Measurements from ENCODE around the gene CCDC24.

CCDC24 gene

GRCh38 chr1:43999455-43999854 lies 8.1 kb downstream of the CCDC24 start:
- DNase-seq (ENCODE audit: low read depth) = no peak

- no peak for DNase-seq (ENCODE audit: low read depth)
Observed at GRCh38 chr1:44000122-44000665, 8.8 kb downstream of the CCDC24 start.

GRCh38 chr1:44002165-44002564 lies 10.8 kb downstream of the CCDC24 start:
- no peak for DNase-seq (ENCODE audit: low read depth)

- no peak for DNase-seq (ENCODE audit: low read depth)
Observed at GRCh38 chr1:44002606-44003157, 11.3 kb downstream of the CCDC24 start.

GRCh38 chr1:44008259-44008658 lies 16.9 kb downstream of the CCDC24 start:
- no peak for DNase-seq (ENCODE audit: low read depth)

- DNase-seq (ENCODE audit: low read depth) = no peak
Observed at GRCh38 chr1:44010935-44011471, 19.6 kb downstream of the CCDC24 start.

- DNase-seq (ENCODE audit: low read depth) = no peak
Observed at GRCh38 chr1:44012404-44012803, 21.0 kb downstream of the CCDC24 start.

GRCh38 chr1:44012941-44013609 lies 21.7 kb downstream of the CCDC24 start:
- no peak for DNase-seq (ENCODE audit: low read depth)

- no peak for DNase-seq (ENCODE audit: low read depth)
Observed at GRCh38 chr1:44013949-44014348, 22.6 kb downstream of the CCDC24 start.

- DNase-seq (ENCODE audit: low read depth) = no peak
Observed at GRCh38 chr1:44014365-44015104, 23.1 kb downstream of the CCDC24 start.

- DNase-seq (ENCODE audit: low read depth) = no peak
Observed at GRCh38 chr1:44015206-44015605, 23.8 kb downstream of the CCDC24 start.

GRCh38 chr1:44016041-44016889 lies 24.9 kb downstream of the CCDC24 start:
- DNase-seq (ENCODE audit: low read depth) = no peak

GRCh38 chr1:44016890-44017400 lies 25.5 kb downstream of the CCDC24 start:
- DNase-seq (ENCODE audit: low read depth) = no peak

- no peak for DNase-seq (ENCODE audit: low read depth)
Observed at GRCh38 chr1:44019466-44019948, 28.1 kb downstream of the CCDC24 start.

GRCh38 chr1:44020464-44020863 lies 29.1 kb downstream of the CCDC24 start:
- no peak for DNase-seq (ENCODE audit: low read depth)

GRCh38 chr1:44021156-44021555 lies 29.8 kb downstream of the CCDC24 start:
- DNase-seq (ENCODE audit: low read depth) = no peak

GRCh38 chr1:44021581-44022321 lies 30.4 kb downstream of the CCDC24 start:
- no peak for DNase-seq (ENCODE audit: low read depth)

GRCh38 chr1:44024031-44024902 lies 32.9 kb downstream of the CCDC24 start:
- no peak for DNase-seq (ENCODE audit: low read depth)

GRCh38 chr1:44024903-44025525 lies 33.6 kb downstream of the CCDC24 start:
- no peak for DNase-seq (ENCODE audit: low read depth)

Measured in activated gamma-delta T cell treated with anti-CD3 and anti-CD28 coated beads, Interleukin-2, amount 50 U/mL, for 16 hours (primary cell).